Mesothelial cell of epicardium (in vitro differentiated cells): Measurements from ENCODE around the gene IGFLR1. TPM values are rescaled to one million over a fixed set of nuclear protein-coding genes. Genes with fewer than 3 reads are reported as not detected.

Experiments used
- DNase-seq, 2 experiments: peaks; one replicate each; pipeline ENCODE4 v3.0.0; 2021; ENCODE audit warnings: low spot score in 2 of 2; ENCODE audit not compliant: unreplicated experiment in 2 of 2
- H3K27ac Mint-ChIP-seq: 2 replicates; pipeline ENCODE4 v1.8.0; 2021; ENCODE audit warnings: mixed read lengths
- H3K27me3 Mint-ChIP-seq: 2 replicates; pipeline ENCODE4 v1.8.0; 2021; ENCODE audit warnings: low read depth, mixed read lengths
- H3K36me3 Mint-ChIP-seq: 2 replicates; pipeline ENCODE4 v1.8.0; 2021; ENCODE audit warnings: mixed read lengths
- H3K4me1 Mint-ChIP-seq: 2 replicates; pipeline ENCODE4 v1.8.0; 2021; ENCODE audit warnings: mixed read lengths
- H3K4me3 Mint-ChIP-seq: 2 replicates; pipeline ENCODE4 v1.8.0; 2021; ENCODE audit warnings: mild to moderate bottlenecking, moderate library complexity, mixed read lengths
- H3K9me3 Mint-ChIP-seq: 2 replicates; pipeline ENCODE4 v1.8.0; 2021; ENCODE audit warnings: mixed read lengths
- CTCF ChIP-seq: fragments of 200-600 bp; sonication (generic); IDR thresholded peaks from one replicate; pipeline ENCODE4 v1.5.0; 2021; ENCODE audit warnings: antibody characterized with exemption; ENCODE audit not compliant: unreplicated experiment
- total RNA-seq: library from RNA; stranded (reverse); gene quantifications from 3 replicates; pipeline ENCODE4 v1.2.1, GENCODE V29; 2021

Gene IGFLR1
- total RNA-seq, 1 donor from 2014 or later, result 3.2 TPM

GRCh38 chr19:35703343-35703742 is 38.9 kb downstream of the IGFLR1 start:
- DNase-seq, result no peak
- H3K9me3 Mint-ChIP-seq, result no peaks in the 10 kb centered on the region
- H3K36me3 Mint-ChIP-seq, result no peaks in the 10 kb centered on the region
- H3K4me1 Mint-ChIP-seq, result peaks cover 5% of the 10 kb centered on the region
- no peak overlapping the region for H3K27ac Mint-ChIP-seq
- H3K4me3 Mint-ChIP-seq, result no peak overlapping the region
- TF ChIP-seq CTCF, result no peak
- peaks cover 13% of the 10 kb centered on the region for H3K27me3 Mint-ChIP-seq

- Mint-ChIP-seq H3K4me3 (peak overlapping the region; percentile 91), H3K27ac (peak overlapping the region; percentile 89), H3K36me3 (no peaks in the 10 kb centered on the region), H3K9me3 (no peaks in the 10 kb centered on the region), H3K27me3 (peaks cover 13% of the 10 kb centered on the region), H3K4me1 (peaks cover 5% of the 10 kb centered on the region)
- peak; percentile 88 to 89 for DNase-seq
- TF ChIP-seq CTCF, result no peak
Observed at GRCh38 chr19:35702223-35703012, 39.8 kb downstream of the IGFLR1 start.

GRCh38 chr19:35696835-35697234 is 45.4 kb downstream of the IGFLR1 start:
- Mint-ChIP-seq H3K9me3 (no peaks in the 10 kb centered on the region), H3K4me1 (peaks cover 5% of the 10 kb centered on the region), H3K27me3 (no peaks in the 10 kb centered on the region), H3K4me3 (no peak overlapping the region), H3K36me3 (no peaks in the 10 kb centered on the region), H3K27ac (no peak overlapping the region)
- no peak for DNase-seq
- TF ChIP-seq CTCF, result no peak

GRCh38 chr19:35695895-35696422 is 46.3 kb downstream of the IGFLR1 start:
- H3K27ac Mint-ChIP-seq, result no peak overlapping the region
- no peaks in the 10 kb centered on the region for H3K27me3 Mint-ChIP-seq
- TF ChIP-seq CTCF, result no peak
- no peak for DNase-seq
- H3K36me3 Mint-ChIP-seq, result no peaks in the 10 kb centered on the region
- H3K9me3 Mint-ChIP-seq, result no peaks in the 10 kb centered on the region
- no peak overlapping the region for H3K4me3 Mint-ChIP-seq
- H3K4me1 Mint-ChIP-seq, result peaks cover 5% of the 10 kb centered on the region

GRCh38 chr19:35693835-35694599 is 48.2 kb downstream of the IGFLR1 start:
- Mint-ChIP-seq H3K4me1 (peaks cover 11% of the 10 kb centered on the region), H3K27me3 (no peaks in the 10 kb centered on the region), H3K36me3 (no peaks in the 10 kb centered on the region), H3K9me3 (no peaks in the 10 kb centered on the region), H3K4me3 (no peak overlapping the region), H3K27ac (no peak overlapping the region)
- TF ChIP-seq CTCF, result peak; percentile 68
- DNase-seq, result peak; percentile 64 to 86
